Osteoblast (primary cell): ENCODE measurements around the gene PPP5C. TPM values are rescaled to one million over a fixed set of nuclear protein-coding genes. Genes with fewer than 3 reads are reported as not detected.

Source experiments
- DNase-seq: peaks from one replicate; pipeline ENCODE4 v3.0.0; 2011; ENCODE audit warnings: low spot score, mixed read lengths; ENCODE audit not compliant: insufficient read length; ENCODE audit errors: missing footprints
- H2AFZ ChIP-seq: 2 replicates; pipeline ENCODE4 v1.6.0; 2011; ENCODE audit warnings: mild to moderate bottlenecking, low read length
- H3K27ac ChIP-seq: 2 replicates; pipeline ENCODE4 v1.5.1; 2011; ENCODE audit warnings: mild to moderate bottlenecking, low read depth, low read length, moderate library complexity
- H3K27me3 ChIP-seq: 2 replicates; pipeline ENCODE4 v1.6.0; 2012; ENCODE audit warnings: mild to moderate bottlenecking, control low read depth, inconsistent platforms, low read length, moderate library complexity; ENCODE audit not compliant: insufficient read depth
- H3K36me3 ChIP-seq: 2 replicates; pipeline ENCODE4 v1.5.1; 2011; ENCODE audit warnings: mild to moderate bottlenecking, low read length, control low read depth, moderate library complexity; ENCODE audit not compliant: insufficient read depth
- H3K4me1 ChIP-seq: 2 replicates; pipeline ENCODE4 v1.5.1; 2011; ENCODE audit warnings: mild to moderate bottlenecking, low read length, control low read depth, moderate library complexity; ENCODE audit not compliant: insufficient read depth
- H3K4me2 ChIP-seq: 2 replicates; pipeline ENCODE4 v1.6.0; 2011; ENCODE audit warnings: mild to moderate bottlenecking, low read length; ENCODE audit not compliant: insufficient read depth
- H3K4me3 ChIP-seq: fragments of 200-600 bp; sonication (generic); 3 replicates; pipeline ENCODE4 v1.5.1; 2012; ENCODE audit warnings: mild to moderate bottlenecking, low read length, inconsistent platforms; ENCODE audit not compliant: insufficient read depth
- H3K79me2 ChIP-seq: 2 replicates; pipeline ENCODE4 v1.6.0; 2012; ENCODE audit warnings: mild to moderate bottlenecking, low read length, control low read depth, inconsistent platforms; ENCODE audit not compliant: insufficient read depth
- H3K9me3 ChIP-seq: 2 replicates; pipeline ENCODE4 v1.5.1; 2011; ENCODE audit warnings: low read depth, low read length, control low read depth
- H4K20me1 ChIP-seq: 2 replicates; pipeline ENCODE4 v1.6.0; 2012; ENCODE audit warnings: mild to moderate bottlenecking, low read length, control low read depth; ENCODE audit not compliant: insufficient read depth
- CTCF ChIP-seq: IDR thresholded peaks from 2 replicates; pipeline ENCODE4 v1.5.1; 2011; ENCODE audit warnings: mild to moderate bottlenecking, low read depth, low read length, moderate library complexity; ENCODE audit errors: extremely low read depth
- total RNA-seq: library from RNA; depleted of rRNA; stranded (reverse); fragments of >200 nt; gene quantifications from 2 replicates; pipeline ENCODE4 v1.2.3, GENCODE V29; 2012

The PPP5C gene
- total RNA-seq, 1 donor, result 36.6 TPM

- Histone ChIP-seq H3K4me3 (no peak overlapping the region), H4K20me1 (no peaks in the 10 kb centered on the region), H3K4me1 (peaks cover 11% of the 10 kb centered on the region), H3K9me3 (no peaks in the 10 kb centered on the region), H3K4me2 (no peak overlapping the region), H3K27me3 (peaks cover 15% of the 10 kb centered on the region), H3K79me2 (no peaks in the 10 kb centered on the region), H3K36me3 (no peaks in the 10 kb centered on the region), H3K27ac (no peak overlapping the region), H2AFZ (no peak overlapping the region)
- DNase-seq, result no peak
- no peak for TF ChIP-seq CTCF
These were observed 55.8 kb downstream of the PPP5C start for GRCh38 chr19:46402725-46403124.

- H4K20me1 ChIP-seq, result no peaks in the 10 kb centered on the region
- peak overlapping the region; percentile 88 for H2AFZ ChIP-seq
- DNase-seq, result peak; percentile 95
- peaks cover 19% of the 10 kb centered on the region for H3K27me3 ChIP-seq
- H3K27ac ChIP-seq, result no peak overlapping the region
- H3K79me2 ChIP-seq, result no peaks in the 10 kb centered on the region
- no peaks in the 10 kb centered on the region for H3K9me3 ChIP-seq
- H3K36me3 ChIP-seq, result no peaks in the 10 kb centered on the region
- H3K4me1 ChIP-seq, result peaks cover 15% of the 10 kb centered on the region
- H3K4me2 ChIP-seq, result peak overlapping the region; percentile 78
- TF ChIP-seq CTCF, result no peak
- peak overlapping the region; percentile 66 for H3K4me3 ChIP-seq
These were observed 57.3 kb downstream of the PPP5C start for GRCh38 chr19:46404055-46404752.

GRCh38 chr19:46404753-46405468, 58.0 kb downstream of the PPP5C start:
- no peaks in the 10 kb centered on the region for H3K36me3 ChIP-seq
- no peak for TF ChIP-seq CTCF

GRCh38 chr19:46406976-46407375, 60.1 kb downstream of the PPP5C start:
- Histone ChIP-seq H3K36me3 (no peaks in the 10 kb centered on the region), H3K79me2 (peaks cover 9% of the 10 kb centered on the region), H3K27ac (no peak overlapping the region), H3K4me3 (no peak overlapping the region), H3K9me3 (no peaks in the 10 kb centered on the region), H3K4me1 (peaks cover 15% of the 10 kb centered on the region), H2AFZ (no peak overlapping the region), H3K4me2 (no peak overlapping the region), H3K27me3 (peaks cover 19% of the 10 kb centered on the region), H4K20me1 (peaks cover 11% of the 10 kb centered on the region)
- TF ChIP-seq CTCF, result no peak
- DNase-seq, result peak; percentile 54

More at GRCh38 chr19:46404753-46405468, 58.0 kb downstream of the PPP5C start:
- Histone ChIP-seq H4K20me1 (no peaks in the 10 kb centered on the region), H3K4me1 (peaks cover 15% of the 10 kb centered on the region), H3K79me2 (no peaks in the 10 kb centered on the region), H2AFZ (peak overlapping the region; percentile 88), H3K27ac (no peak overlapping the region), H3K27me3 (peaks cover 19% of the 10 kb centered on the region), H3K9me3 (no peaks in the 10 kb centered on the region), H3K4me2 (peak overlapping the region; percentile 78), H3K4me3 (peak overlapping the region; percentile 66)
- DNase-seq, result no peak
